ENCODE data around the gene PCBD2. TPM values are rescaled to one million over a fixed set of nuclear protein-coding genes. Genes with fewer than 3 reads are reported as not detected.
"Not testable (repeated sequence)": the region's sequence is repeated elsewhere in the genome, so short reads cannot be mapped to it uniquely, and the experiment has no call there.

The PCBD2 gene
- total RNA-seq, 4 donors from 2014 or later: 8.0 to 12.8 (median 8.8) TPM

DNA sequence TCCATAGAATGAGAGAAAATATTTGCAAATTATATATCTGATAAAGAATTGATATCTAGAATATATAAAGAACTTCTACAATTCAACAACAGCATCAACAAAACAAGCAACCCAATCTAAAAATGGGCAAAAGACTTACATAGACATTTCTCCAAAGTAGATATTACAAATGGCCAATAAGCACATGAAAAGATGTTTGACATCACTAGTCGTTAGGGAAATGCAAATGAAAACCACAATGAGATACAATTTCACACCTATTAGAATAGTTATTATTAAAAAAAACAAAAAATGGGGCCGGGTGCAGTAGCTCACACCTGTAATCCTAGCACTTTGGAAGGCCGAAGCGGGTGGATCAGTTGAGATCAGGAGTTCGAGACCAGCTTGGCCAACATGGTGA lies 87.2 kb downstream of the PCBD2 start:
- H3K27me3 ChIP-seq: no peaks in the 10 kb centered on the region
- intact Hi-C loops (cut with DNase I): no loop called here
- no peaks in the 10 kb centered on the region for H3K36me3 ChIP-seq
- H3K4me1 ChIP-seq: no peaks in the 10 kb centered on the region
- 89 to 90% methylated on average over 5 of the region's 5 CpGs for WGBS, 2 donors
- H3K9me3 ChIP-seq: no peaks in the 10 kb centered on the region
- no peak for DNase-seq
- H3K4me3 ChIP-seq: no peak overlapping the region
- TF ChIP-seq, protein P1, sequence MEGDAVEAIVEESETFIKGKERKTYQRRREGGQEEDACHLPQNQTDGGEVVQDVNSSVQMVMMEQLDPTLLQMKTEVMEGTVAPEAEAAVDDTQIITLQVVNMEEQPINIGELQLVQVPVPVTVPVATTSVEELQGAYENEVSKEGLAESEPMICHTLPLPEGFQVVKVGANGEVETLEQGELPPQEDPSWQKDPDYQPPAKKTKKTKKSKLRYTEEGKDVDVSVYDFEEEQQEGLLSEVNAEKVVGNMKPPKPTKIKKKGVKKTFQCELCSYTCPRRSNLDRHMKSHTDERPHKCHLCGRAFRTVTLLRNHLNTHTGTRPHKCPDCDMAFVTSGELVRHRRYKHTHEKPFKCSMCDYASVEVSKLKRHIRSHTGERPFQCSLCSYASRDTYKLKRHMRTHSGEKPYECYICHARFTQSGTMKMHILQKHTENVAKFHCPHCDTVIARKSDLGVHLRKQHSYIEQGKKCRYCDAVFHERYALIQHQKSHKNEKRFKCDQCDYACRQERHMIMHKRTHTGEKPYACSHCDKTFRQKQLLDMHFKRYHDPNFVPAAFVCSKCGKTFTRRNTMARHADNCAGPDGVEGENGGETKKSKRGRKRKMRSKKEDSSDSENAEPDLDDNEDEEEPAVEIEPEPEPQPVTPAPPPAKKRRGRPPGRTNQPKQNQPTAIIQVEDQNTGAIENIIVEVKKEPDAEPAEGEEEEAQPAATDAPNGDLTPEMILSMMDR (IDR thresholded peaks at IDR 0.05): no peak
- no peak for TF ChIP-seq POLR2A (IDR thresholded peaks at IDR 0.05)
- no peak overlapping the region for H3K27ac ChIP-seq

DNA sequence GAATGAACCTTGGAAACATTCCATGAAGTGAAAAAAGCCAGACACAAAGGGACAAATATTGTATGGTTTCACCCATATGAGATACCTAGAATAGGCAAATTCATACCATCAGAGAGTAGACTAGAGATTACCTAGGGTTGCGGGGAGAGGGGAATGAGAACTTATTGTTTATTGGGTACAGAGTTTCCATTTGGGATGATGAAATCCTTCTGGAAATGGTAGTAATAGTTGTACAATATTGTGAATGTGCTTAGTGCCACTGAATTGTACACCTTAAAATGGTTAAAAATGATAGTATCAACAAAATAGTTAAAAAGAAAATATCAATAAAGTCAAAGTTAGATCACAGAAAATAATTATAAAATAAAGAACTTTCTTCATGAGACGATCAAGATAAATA lies 88.2 kb downstream of the PCBD2 start:
- no peaks in the 10 kb centered on the region for H3K36me3 ChIP-seq
- 89 to 92% methylated on average over 2 of the region's 2 CpGs for WGBS, 2 donors
- intact Hi-C loops (cut with DNase I): no loop called here
- DNase-seq: no peak
- no peaks in the 10 kb centered on the region for H3K9me3 ChIP-seq
- no peaks in the 10 kb centered on the region for H3K4me1 ChIP-seq
- H3K27ac ChIP-seq: no peak overlapping the region
- H3K27me3 ChIP-seq: no peaks in the 10 kb centered on the region
- H3K4me3 ChIP-seq: no peak overlapping the region
- TF ChIP-seq, protein P1 (IDR thresholded peaks at IDR 0.05): no peak
- TF ChIP-seq POLR2A (IDR thresholded peaks at IDR 0.05): no peak

DNA sequence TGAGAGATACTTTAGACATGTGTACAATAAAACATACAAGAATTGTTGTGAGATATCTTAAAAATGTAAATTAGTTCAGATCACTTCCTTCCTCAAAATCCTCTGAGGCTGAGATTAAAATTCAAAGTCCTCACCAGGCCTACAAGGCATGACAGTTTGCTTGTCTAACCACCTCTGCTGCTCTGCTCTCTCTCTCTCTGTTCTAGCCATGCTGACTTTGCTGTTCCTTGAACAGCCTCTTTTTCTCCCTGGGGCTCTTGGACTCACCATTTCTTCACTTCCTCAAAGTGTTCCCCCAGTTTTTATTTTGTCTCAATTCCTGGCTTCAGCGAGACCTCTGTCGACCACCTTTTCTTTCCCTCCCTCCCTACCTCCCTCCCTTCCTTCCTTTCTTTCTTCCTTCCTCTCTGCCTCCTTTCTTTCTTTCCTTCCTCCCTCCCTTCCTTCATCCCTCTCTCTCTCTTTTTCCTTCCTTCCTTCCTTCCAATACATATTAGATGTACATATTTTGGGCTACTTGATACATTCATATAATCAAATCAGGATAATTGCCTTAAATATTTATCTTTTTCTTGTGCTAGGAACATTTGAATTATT lies 89.7 kb downstream of the PCBD2 start:
- no peak for DNase-seq
- intact Hi-C loops (cut with DNase I): no loop called here
- TF ChIP-seq, protein P1 (IDR thresholded peaks at IDR 0.05): no peak
- TF ChIP-seq POLR2A (IDR thresholded peaks at IDR 0.05): no peak
- Histone ChIP-seq H3K27ac (no peak overlapping the region), H3K4me1 (no peaks in the 10 kb centered on the region), H3K27me3 (no peaks in the 10 kb centered on the region), H3K9me3 (no peaks in the 10 kb centered on the region), H3K36me3 (no peaks in the 10 kb centered on the region), H3K4me3 (no peak overlapping the region)
- 53 to 57% methylated on average over 2 of the region's 2 CpGs for WGBS, 2 donors

DNA sequence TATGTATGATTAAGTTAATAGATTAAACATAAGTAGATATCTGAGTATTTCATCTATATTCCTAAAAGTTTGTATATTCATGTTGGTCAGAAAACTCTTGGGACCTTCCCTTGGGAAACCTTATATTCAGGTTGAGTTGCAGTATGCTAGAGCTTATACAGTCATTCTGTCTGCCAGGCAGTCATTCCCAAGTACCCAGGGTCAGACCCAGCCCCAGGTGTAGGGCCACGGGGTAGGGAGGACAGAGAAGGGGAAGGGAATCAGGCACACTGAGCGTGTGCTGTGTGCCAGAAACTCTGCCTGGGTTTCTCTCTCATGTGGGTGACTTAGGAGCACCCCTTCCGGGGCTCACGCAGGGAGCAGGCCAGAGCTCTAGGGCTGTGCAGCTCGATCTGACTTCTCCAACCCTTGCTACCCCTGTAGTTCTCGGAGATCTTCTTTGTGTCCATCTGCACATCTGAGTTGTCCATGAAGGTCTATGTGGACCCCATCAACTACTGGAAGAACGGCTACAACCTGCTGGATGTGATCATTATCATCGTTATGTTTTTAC lies 91.0 kb downstream of the PCBD2 start:
- intact Hi-C loops (cut with DNase I): no loop called here
- no peak overlapping the region for H3K27ac ChIP-seq
- no peak overlapping the region for H3K4me3 ChIP-seq
- no peak for TF ChIP-seq POLR2A (IDR thresholded peaks at IDR 0.05)
- TF ChIP-seq, protein P1 (IDR thresholded peaks at IDR 0.05): no peak
- H3K27me3 ChIP-seq: no peaks in the 10 kb centered on the region
- no peak for DNase-seq
- WGBS, 2 donors: 81 to 93% methylated on average over 8 of the region's 8 CpGs
- H3K4me1 ChIP-seq: no peaks in the 10 kb centered on the region
- no peaks in the 10 kb centered on the region for H3K9me3 ChIP-seq
- no peaks in the 10 kb centered on the region for H3K36me3 ChIP-seq

DNA sequence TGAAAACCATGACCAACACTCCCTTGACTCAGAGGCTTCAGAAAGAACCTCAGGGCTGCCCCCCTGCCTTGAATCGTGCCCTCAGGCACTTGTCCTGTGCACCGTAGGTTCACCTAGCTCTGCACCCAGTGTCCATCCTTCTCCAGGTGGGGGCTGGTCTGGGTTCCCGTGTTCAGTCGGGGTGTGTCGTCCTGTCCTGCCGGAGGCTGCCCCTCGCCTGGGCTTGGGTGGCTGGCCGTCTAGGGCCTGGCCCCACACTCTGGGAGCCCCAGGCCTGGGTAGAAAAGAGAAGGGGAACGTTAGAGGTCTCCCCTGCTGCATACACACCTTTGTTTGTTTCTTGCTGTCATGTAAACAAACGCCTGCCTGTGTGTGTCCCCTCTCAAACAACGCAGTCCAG lies 92.1 kb downstream of the PCBD2 start:
- intact Hi-C loops (cut with DNase I): no loop called here
- no peak overlapping the region for H3K4me3 ChIP-seq
- no peaks in the 10 kb centered on the region for H3K27me3 ChIP-seq
- H3K36me3 ChIP-seq: no peaks in the 10 kb centered on the region
- DNase-seq: no peak
- no peaks in the 10 kb centered on the region for H3K9me3 ChIP-seq
- 66% methylated on average over 2 of the region's 11 CpGs for WGBS, 2 donors
- no peak overlapping the region for H3K27ac ChIP-seq
- H3K4me1 ChIP-seq: no peaks in the 10 kb centered on the region
- TF ChIP-seq, protein P1 (IDR thresholded peaks at IDR 0.05): no peak
- no peak for TF ChIP-seq POLR2A (IDR thresholded peaks at IDR 0.05)

DNA sequence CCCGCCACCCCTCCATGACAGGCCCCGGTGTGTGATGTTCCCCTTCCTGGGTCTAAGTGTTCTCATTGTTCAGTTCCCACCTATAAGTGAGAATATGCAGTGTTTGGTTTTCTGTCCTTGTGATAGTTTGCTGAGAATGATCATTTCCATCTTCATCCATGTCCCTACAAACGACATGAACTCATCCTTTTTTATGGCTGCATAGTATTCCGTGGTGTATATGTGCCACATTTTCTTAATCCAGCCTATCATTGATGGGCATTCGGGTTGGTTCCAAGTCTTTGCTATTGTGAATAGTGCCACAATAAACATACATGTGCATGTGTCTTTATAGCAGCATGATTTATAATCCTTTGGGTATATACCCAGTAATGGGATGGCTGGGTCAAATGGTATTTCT lies 93.1 kb downstream of the PCBD2 start:
- H3K4me1 ChIP-seq; H3K27me3 ChIP-seq; H3K4me3 ChIP-seq; intact Hi-C loops (cut with DNase I); H3K9me3 ChIP-seq; H3K36me3 ChIP-seq; DNase-seq; H3K27ac ChIP-seq: not testable (repeated sequence)
- WGBS, 2 donors: 91 to 92% methylated on average over 5 of the region's 5 CpGs

Data from esophagus squamous epithelium (tissue), 5 donors.